ENCODE results near the gene CLDN1.

GRCh38 chr3:190266265-190266912, 55.9 kb downstream of the CLDN1 start:
- TF ChIP-seq CTCF (IDR thresholded peaks at IDR 0.05; ENCODE audit: borderline replicate concordance, extremely low read depth, low read length, poor library complexity, severe bottlenecking) (no peak), EZH2 (IDR thresholded peaks at IDR 0.05; ENCODE audit: borderline replicate concordance, low read depth, low read length, severe bottlenecking) (no peak)
